Brain microvascular endothelial cell (primary cell): ENCODE data around the gene ABLIM1.

Experiments used
- DNase-seq: peaks from one replicate; pipeline ENCODE4 v3.0.0-alpha.2; 2020
- H3K27ac ChIP-seq: fragments of 250-450 bp; sonication (Bioruptor Pico); 2 replicates; pipeline ENCODE4 v1.5.1; 2020; ENCODE audit warnings: mild to moderate bottlenecking, moderate library complexity
- H3K27me3 ChIP-seq: fragments of 250-450 bp; sonication (Bioruptor Pico); replicated peaks from 2 replicates; pipeline ENCODE4 v1.5.1; 2020; ENCODE audit warnings: mild to moderate bottlenecking
- H3K36me3 ChIP-seq: fragments of 250-450 bp; sonication (Bioruptor Pico); replicated peaks from 2 replicates; pipeline ENCODE4 v1.5.1; 2020; ENCODE audit warnings: mild to moderate bottlenecking
- H3K4me3 ChIP-seq: 2 replicates; pipeline ENCODE4 v1.5.1; 2011; ENCODE audit warnings: low read depth, mild to moderate bottlenecking, control low read depth, low read length, moderate library complexity
- in situ Hi-C: cut with HindIII; loops from 2 replicates; pipeline ENCODE4 v1.10.0; 2017; ENCODE audit warnings: low sequenced_read_pairs, low pct_ligation_motif_present
- TF ChIP-seq, protein P1 (sequence below): IDR thresholded peaks from 2 replicates; pipeline ENCODE4 v1.5.1; 2011; ENCODE audit warnings: low read depth, mild to moderate bottlenecking, moderate library complexity, low read length, control low read depth, inconsistent platforms; ENCODE audit errors: missing control alignments

ABLIM1 gene

DNA sequence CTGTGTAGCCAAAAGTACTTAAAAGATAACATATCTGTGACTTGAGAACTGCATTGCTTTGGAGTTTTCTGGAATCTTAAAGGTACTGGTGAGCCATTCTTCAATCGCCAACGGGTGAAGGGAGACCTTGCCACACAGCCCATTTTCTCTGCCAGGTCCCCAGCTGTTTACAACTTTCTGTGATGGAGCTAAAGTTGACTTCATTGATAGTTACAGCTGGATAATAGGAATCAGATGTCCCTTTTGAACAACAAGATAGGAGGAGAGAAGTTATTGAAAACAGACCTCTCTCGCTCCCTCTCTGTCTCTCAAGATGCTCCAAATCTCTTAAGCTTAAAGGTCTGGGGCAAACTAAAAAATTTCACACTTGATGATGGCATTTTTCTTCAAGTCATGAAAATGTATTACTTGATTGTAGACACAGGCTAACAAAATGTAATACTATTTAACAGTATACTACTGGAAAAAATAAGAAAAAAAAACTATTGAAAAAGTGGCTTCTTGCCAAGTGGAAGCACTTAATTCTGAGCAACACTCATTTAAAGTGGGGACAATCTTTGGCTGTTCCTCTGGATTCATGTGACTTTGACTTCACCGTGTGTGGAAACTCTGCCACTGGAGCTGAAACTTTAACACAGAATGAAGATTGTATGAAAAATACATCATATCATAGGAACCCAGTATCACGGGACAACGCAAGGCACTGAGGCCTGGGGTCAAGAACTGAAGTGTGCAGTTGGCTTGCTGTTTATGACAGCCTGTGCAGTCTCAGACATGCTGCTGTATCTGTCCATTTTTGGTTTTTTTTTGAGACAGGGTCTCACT lies 175.4 kb downstream of the ABLIM1 start:
- no peak overlapping the region for H3K4me3 ChIP-seq
- no peak overlapping the region for H3K27ac ChIP-seq
- no peak for DNase-seq
- TF ChIP-seq, protein P1, sequence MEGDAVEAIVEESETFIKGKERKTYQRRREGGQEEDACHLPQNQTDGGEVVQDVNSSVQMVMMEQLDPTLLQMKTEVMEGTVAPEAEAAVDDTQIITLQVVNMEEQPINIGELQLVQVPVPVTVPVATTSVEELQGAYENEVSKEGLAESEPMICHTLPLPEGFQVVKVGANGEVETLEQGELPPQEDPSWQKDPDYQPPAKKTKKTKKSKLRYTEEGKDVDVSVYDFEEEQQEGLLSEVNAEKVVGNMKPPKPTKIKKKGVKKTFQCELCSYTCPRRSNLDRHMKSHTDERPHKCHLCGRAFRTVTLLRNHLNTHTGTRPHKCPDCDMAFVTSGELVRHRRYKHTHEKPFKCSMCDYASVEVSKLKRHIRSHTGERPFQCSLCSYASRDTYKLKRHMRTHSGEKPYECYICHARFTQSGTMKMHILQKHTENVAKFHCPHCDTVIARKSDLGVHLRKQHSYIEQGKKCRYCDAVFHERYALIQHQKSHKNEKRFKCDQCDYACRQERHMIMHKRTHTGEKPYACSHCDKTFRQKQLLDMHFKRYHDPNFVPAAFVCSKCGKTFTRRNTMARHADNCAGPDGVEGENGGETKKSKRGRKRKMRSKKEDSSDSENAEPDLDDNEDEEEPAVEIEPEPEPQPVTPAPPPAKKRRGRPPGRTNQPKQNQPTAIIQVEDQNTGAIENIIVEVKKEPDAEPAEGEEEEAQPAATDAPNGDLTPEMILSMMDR = no peak
- H3K27me3 ChIP-seq = no peaks in the 10 kb centered on the region
- H3K36me3 ChIP-seq = no peaks in the 10 kb centered on the region
- in situ Hi-C loops = loop anchor here (10.0 kb wide), 1 partner anchor 212 kb away; no protein-coding TSS in a partner anchor

DNA sequence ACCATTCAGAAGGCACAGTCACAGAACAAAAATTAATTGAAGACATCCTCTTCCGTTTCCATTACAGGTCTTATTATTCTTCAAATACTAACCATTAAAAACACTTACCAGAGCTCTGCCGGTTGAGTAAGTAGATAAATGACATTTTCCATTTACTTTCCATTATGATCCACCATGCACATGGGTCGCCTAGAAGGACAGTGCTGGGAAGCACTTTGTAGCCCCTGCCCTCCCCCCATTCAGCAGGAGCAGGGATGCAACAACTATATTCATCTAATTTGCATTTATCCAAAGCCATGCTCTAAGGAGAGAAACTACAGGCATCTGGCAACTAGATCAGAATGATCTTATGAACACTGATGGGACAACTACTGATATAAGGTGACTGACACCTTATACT lies 177.0 kb downstream of the ABLIM1 start:
- in situ Hi-C loops = loop anchor here (10.0 kb wide), 1 partner anchor 214 kb away; no protein-coding TSS in a partner anchor

DNA sequence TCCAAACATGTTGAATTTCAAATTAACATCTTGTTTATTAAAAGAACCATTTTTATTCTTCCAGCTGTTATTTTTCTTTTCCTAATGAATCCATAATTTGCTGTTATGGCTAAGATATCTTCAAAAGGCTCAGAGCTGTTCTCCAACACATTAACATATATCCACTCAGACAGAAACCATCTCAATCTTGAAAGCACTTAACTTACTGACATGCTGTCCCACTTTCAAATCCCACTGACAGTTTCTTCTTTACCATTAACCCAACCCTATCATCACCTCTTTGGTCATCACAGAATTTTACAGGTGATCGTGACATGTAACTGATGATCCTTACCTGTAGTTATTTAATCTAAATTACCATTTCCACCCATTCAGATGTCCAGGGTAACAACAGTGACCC lies 178.2 kb downstream of the ABLIM1 start:
- TF ChIP-seq, protein P1 = no peak
- no peak for DNase-seq
- in situ Hi-C loops = loop anchor here (10.0 kb wide), 1 partner anchor 215 kb away; no protein-coding TSS in a partner anchor
- H3K27ac ChIP-seq = no peak overlapping the region
- H3K36me3 ChIP-seq = no peaks in the 10 kb centered on the region
- H3K4me3 ChIP-seq = no peak overlapping the region
- no peaks in the 10 kb centered on the region for H3K27me3 ChIP-seq

More for the DNA sequence above, 177.0 kb downstream of the ABLIM1 start:
- Histone ChIP-seq H3K27me3 (no peaks in the 10 kb centered on the region), H3K36me3 (no peaks in the 10 kb centered on the region), H3K27ac (no peak overlapping the region), H3K4me3 (no peak overlapping the region)
- DNase-seq = no peak
- TF ChIP-seq, protein P1 = no peak

DNA sequence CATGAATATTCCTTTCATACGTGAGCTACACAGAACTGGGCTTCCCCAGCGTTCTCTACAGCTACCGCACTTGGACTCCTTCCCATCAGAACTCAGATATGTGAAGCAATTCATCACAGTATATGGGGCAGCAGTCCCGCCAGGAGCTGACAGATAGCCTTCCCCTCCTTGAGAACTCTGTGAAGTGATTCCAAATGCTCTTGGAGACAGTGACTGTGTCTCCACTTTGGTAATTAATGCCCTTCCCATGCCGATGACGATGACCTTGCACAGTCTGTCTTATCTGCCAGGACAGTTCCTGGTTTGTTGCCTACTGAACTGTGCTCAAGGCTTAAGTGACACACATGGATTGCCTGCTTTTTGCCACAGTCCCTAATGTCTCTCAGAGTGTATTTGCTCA lies 178.8 kb downstream of the ABLIM1 start:
- DNase-seq = no peak
- no peaks in the 10 kb centered on the region for H3K36me3 ChIP-seq
- in situ Hi-C loops = no loop called here
- TF ChIP-seq, protein P1 = no peak
- no peaks in the 10 kb centered on the region for H3K27me3 ChIP-seq
- no peak overlapping the region for H3K4me3 ChIP-seq
- no peak overlapping the region for H3K27ac ChIP-seq

DNA sequence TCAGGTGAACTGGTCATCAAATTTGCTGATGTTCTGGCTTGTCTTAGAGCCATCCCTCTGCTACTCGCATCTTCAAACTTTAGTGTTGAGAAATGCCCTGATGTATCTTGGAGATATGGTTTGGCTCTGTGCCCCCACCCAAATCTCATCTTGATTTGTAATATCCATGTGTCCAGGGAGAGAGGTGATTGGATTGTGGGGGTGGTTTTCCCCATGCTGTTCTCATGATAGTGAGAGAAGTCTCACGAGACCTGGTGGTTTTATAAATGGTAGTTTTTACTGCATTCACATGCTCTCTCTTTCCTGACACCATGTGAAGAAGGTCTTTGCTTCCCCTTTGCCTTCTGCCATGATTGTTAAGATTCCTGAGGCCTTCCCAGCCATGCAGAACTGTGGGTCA lies 179.8 kb downstream of the ABLIM1 start:
- H3K27me3 ChIP-seq = no peaks in the 10 kb centered on the region
- in situ Hi-C loops = no loop called here
- DNase-seq = no peak
- H3K4me3 ChIP-seq = no peak overlapping the region
- no peak overlapping the region for H3K27ac ChIP-seq
- H3K36me3 ChIP-seq = no peaks in the 10 kb centered on the region
- TF ChIP-seq, protein P1 = no peak
